Mesenteric fat pad (tissue), 1 donor: ENCODE measurements around the gene HEXD. TPM values are rescaled to one million over a fixed set of nuclear protein-coding genes. Genes with fewer than 3 reads are reported as not detected.
A peak's percentile ranks its signal among the peaks of the same experiment; 100 is the strongest.
"Not testable (repeated sequence)": the region's sequence is repeated elsewhere in the genome, so short reads cannot be mapped to it uniquely, and the experiment has no call there.

ENCODE experiments used
- DNase-seq: peaks from one replicate; pipeline ENCODE4 v3.0.0-alpha.2; 2020; ENCODE audit warnings: low spot score
- total RNA-seq: library from RNA; stranded (reverse); fragmentation: NEBNext Ultra II Directional; extraction: Animal tissue kit (Norgen Biotek cat#: 25700); gene quantifications from one replicate; pipeline ENCODE4 v1.2.1, GENCODE V29; 2021
- donor health status: DM: yes; HTN: yes; CAD: no.

The HEXD gene
- total RNA-seq, 1 donor from 2014 or later = 24.1 TPM

- no peak for DNase-seq
Measured at GRCh38 chr17:82457073-82457928, 39.2 kb downstream of the HEXD start.

DNA sequence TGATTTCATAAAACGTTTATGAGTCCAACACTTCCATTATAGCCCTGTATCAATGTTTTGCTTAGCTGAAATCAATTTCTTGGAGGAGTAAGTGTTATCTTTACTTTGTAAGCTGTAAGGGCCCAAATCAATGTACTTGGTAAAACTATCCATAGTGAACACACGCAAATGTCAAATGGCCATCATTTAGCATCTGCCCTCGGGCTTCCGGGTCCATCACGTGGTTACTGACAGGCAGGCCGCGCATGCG, 39.7 kb downstream of the HEXD start:
- no peak for DNase-seq

DNA sequence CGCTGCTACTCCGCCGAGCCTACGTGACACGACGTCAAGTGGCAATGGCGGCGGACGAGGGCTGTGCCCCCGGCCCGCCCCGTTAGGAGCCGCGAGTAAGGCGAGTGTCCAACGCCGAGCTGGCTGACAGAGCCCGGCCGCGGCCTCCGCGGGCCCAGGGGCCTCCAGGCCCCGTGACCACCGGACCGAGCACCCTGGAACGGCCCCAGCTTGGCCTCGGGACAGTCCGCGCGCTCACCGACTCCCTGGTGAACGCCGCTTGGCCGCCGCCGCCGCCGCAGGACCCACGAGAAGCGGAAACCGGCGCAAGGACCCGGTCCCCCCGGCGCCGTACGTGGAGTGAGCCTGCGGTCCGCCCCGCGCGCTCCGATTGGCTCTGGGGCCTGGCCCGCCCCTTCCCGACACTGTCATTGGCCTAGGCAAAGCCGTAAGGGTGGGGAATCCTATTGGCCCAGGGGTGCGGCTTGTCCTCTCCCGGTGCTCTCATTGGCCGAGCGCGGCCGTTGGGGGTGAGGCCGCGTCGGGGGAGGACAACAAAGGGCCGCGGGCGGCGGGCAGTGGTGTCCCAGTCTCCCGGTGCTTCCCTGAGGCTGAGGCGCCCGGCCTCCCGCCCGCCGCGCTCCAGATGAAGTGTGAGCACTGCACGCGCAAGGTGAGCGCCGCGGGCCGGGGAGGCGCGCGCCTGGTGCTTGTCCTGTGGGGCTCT, 40.2 kb downstream of the HEXD start, which contains the start of gene NARF:
TSS of gene NARF (plus strand) at position 563 of the 706 bp plus-strand sequence. CDS start at position 626, 63 bp downstream.
- DNase-seq = peak; percentile 99

GRCh38 chr17:82458885-82459424, 40.8 kb downstream of the HEXD start:
- no peak for DNase-seq

- not testable (repeated sequence) for DNase-seq
Measured at GRCh38 chr17:82459936-82460335, 41.8 kb downstream of the HEXD start.

- no peak for DNase-seq
Measured at GRCh38 chr17:82461827-82462524, 43.8 kb downstream of the HEXD start.

GRCh38 chr17:82463391-82463790, 45.2 kb downstream of the HEXD start:
- no peak for DNase-seq

GRCh38 chr17:82463925-82464566, 45.9 kb downstream of the HEXD start:
- no peak for DNase-seq

DNA sequence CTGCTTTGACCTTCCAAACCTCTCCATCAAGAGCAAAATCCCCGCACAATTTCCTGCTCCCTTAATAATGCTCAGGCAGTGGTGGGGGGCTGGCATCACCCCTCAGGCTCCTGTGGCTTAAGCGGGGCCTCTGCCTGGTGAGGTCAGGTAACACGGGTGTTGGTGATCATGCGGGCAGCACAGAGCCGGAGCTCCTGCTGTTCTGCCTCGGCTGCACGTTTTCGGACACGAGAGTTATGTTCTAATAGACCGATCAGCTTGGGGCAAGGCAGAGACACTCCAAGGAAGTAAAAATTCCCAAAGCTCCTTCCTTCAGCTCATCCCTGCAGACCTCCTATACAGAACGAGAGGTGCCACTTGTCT, 46.4 kb downstream of the HEXD start:
- no peak for DNase-seq

DNA sequence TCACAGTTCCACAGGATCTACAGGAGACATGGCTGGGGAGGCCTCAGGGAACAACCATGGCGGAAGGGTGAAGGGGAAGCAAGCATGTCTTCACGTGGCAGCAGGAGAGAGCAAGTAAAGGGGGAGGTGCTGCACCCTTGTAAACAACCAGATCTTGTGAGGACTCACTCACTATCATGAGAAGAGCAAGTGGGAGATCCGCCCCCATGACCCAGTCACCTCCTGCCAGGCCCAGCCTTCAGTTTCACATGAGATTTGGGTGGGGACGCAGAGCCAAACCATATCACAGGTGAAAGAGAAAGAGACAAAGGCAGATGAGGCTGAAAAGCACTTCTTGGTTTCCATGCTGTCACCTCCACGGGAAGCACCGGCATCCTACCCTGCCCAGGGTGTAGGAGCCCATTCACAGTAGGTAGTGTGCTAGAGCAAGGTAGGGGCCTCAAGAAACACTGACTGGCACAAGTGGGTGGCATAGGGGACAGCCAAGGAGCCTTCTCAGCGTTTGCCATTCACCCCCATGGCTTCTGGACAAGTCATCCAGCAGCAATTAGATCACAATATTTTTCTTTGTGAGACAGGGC, 47.0 kb downstream of the HEXD start:
- no peak for DNase-seq

DNA sequence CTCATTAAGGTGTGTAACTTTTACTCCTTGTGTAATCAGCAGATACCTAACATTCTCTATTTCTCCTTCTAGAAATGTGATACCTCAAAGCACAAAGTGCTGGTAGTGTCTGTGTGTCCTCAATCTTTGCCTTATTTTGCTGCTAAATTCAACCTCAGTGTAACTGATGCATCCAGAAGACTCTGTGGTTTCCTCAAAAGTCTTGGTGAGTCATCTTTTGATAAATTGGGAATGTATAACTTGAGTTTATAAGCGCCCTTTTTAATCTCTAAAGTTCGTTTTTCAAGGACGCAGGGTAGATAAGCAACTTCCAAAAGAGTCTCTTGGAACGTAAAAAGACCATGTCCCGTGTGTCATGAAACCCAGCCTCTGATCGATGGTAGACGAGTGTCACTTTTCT, 50.5 kb downstream of the HEXD start:
- no peak for DNase-seq

- no peak for DNase-seq
Measured at GRCh38 chr17:82470065-82470464, 51.9 kb downstream of the HEXD start.

GRCh38 chr17:82474223-82475010, 56.3 kb downstream of the HEXD start:
- no peak for DNase-seq

- DNase-seq = no peak
Measured at GRCh38 chr17:82475458-82475857, 57.3 kb downstream of the HEXD start.

DNA sequence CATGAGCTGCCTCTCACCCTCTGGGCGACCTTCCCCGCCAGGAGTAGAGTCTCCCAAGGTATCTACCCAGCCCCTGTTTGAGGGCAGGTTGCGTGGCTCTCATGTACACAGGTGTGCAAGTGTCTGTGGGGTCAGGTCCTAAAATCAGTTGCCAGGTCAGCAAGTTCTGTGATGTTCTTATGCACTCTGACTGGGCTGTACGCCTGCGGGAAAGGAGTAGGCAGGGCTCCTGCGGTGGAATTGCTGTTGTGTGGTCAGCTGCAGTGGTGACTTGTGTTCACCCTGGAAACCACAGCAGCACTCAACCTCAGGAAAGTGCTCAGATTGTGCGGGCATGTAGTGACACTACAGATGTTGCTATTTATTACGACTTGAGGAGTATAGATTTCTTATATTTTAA, 59.8 kb downstream of the HEXD start:
- DNase-seq = no peak

GRCh38 chr17:82479602-82480001, 61.5 kb downstream of the HEXD start:
- DNase-seq = no peak

DNA sequence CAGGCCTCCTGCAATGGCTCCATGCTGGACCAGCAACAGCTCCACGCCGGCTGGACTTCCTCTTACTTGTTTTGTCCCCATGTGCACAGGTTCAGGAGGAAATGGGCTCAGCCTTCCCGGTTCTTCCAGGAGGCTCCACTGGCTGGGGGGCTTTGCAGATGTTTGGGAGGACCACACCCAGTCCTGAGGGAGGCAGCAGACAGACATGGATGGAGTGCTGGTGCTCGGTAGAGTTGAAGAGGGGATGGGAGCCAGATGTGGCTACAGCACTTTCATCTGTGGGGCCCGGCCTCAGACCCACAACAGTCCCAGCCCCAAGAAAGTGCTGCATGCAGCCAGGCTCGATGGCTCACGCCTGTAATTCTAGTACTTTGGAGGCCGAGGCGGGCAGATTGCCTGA, 62.2 kb downstream of the HEXD start:
- DNase-seq = no peak

- DNase-seq = no peak
Measured at GRCh38 chr17:82483204-82483660, 65.1 kb downstream of the HEXD start.

GRCh38 chr17:82483836-82484235, 65.7 kb downstream of the HEXD start:
- no peak for DNase-seq
